Natural killer cell treated with Interleukin-12 subunit alpha and Interleukin-12 subunit beta and Interleukin-15 and Interleukin-18, amount 100 ng/mL, for 72 hours (primary cell): Measurements from ENCODE around the gene ARMC12. TPM values are rescaled to one million over a fixed set of nuclear protein-coding genes. Genes with fewer than 3 reads are reported as not detected.
A peak's percentile ranks its signal among the peaks of the same experiment; 100 is the strongest.

Source experiments
- ATAC-seq, 2 donors: fragments of 150-1000 bp; cut with Tn5 transposase in 1 of 2; sonication (Bioruptor Pico), chemical (Tn5 transposase) in 1 of 2; 2 replicates each; pipeline ENCODE4 v1.10.0; 2021
- DNase-seq: peaks from one replicate; pipeline ENCODE4 v3.0.0; 2022; ENCODE audit warnings: low spot score
- H3K27ac Mint-ChIP-seq, 2 donors: 1 replicate in 1 of 2; 2 replicates in 1 of 2; pipeline ENCODE4 v1.8.0; 2022; ENCODE audit warnings: mixed read lengths in 2 of 2, mild to moderate bottlenecking in 1 of 2, moderate library complexity in 1 of 2
- H3K27me3 Mint-ChIP-seq, 2 donors: 1 replicate in 1 of 2; 2 replicates in 1 of 2; pipeline ENCODE4 v1.8.0; 2022; ENCODE audit warnings: mixed read lengths in 2 of 2
- H3K36me3 Mint-ChIP-seq: one replicate; pipeline ENCODE4 v1.8.0; 2022; ENCODE audit warnings: mixed read lengths
- H3K4me1 Mint-ChIP-seq, 2 donors: 1 replicate in 1 of 2; 2 replicates in 1 of 2; pipeline ENCODE4 v1.8.0; 2022; ENCODE audit warnings: low read depth in 2 of 2, mixed read lengths in 2 of 2, mild to moderate bottlenecking in 1 of 2
- H3K4me3 Mint-ChIP-seq: one replicate; pipeline ENCODE4 v1.8.0; 2022; ENCODE audit warnings: mixed read lengths
- H3K9me3 Mint-ChIP-seq: 2 replicates; pipeline ENCODE4 v1.8.0; 2022; ENCODE audit warnings: mixed read lengths
- total RNA-seq, 2 donors: library from RNA; stranded (reverse); gene quantifications; one replicate each; pipeline ENCODE4 v1.2.3, GENCODE V29; 2022

The ARMC12 gene
- total RNA-seq, 2 donors from 2014 or later: not detected

DNA sequence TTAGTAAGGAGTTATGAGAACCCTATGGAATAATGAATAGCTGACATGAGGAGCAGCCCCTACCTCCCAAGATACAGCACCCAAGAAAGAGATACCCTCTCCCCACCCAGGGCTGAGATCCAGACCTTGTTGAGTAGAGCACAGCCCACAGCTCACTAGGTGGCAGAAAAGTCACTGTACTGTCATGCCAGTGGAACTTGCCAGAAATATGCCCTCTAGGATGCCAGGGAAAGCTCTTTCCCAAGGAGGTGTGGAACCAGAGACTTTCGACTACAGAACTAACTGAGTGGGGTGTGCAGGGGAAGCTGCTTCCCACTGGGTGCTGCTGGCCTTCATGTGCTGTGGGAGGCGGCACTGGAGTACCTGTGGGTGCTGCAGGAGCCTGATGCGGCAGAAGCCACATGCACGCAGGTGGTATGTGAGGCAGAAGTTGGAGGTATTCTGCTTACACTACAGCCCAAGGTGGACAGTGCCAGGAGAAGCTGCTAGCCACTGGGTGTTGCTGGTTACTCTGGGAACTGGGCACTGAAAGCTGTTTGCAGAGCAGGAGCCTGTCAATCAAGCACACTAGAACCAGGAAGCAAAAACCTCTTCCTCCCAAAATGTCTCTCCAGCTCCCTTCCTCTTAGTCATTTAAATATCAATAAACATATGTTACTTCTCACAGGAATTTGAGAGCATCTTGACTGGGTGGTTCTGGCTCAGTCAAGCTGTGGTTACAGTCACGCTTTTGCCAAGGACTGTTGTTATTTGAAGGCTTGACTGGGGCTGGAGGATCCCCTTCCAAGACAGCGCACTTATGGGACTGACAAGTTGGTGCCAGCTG lies 17.8 kb downstream of the ARMC12 start:
- H3K27ac Mint-ChIP-seq: no peak overlapping the region
- no peak for DNase-seq
- peaks cover 0 to 7% of the 10 kb centered on the region in 2 donors for H3K4me1 Mint-ChIP-seq
- H3K4me3 Mint-ChIP-seq: no peak overlapping the region
- H3K36me3 Mint-ChIP-seq: no peaks in the 10 kb centered on the region
- peaks cover 14 to 15% of the 10 kb centered on the region in 2 donors for H3K27me3 Mint-ChIP-seq
- ATAC-seq: no peak
- H3K9me3 Mint-ChIP-seq: no peaks in the 10 kb centered on the region

DNA sequence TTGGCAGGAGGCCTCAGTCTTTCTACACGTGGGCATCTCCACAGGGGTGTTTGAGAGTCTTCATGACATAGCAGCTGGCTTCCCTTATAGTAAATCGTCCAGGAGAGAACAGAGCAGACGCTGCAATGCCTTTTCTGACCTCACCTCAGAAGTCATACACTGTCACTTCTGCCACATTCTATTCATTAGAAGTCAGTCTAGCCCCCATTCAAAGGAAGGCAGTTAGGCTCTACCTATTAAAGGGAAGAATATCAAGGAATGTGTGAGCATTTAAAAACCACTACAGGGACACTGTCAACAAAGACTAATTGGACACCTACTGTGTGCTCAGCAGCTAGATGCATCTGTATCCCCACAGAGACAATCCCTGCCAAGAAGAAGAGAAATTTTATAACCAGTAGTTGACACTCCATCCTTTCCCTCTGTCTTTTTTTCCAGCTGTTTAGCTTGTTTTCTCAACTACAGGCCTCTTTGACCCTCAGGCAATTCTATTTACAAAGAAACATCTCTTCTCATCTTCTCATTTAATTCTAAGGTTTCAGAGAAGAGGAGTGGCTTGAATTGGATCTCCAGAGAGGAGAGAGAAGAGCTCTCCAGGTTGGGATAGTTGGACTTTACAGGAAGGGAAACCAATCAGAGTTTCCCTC lies 18.6 kb downstream of the ARMC12 start:
- ATAC-seq: no peak

DNA sequence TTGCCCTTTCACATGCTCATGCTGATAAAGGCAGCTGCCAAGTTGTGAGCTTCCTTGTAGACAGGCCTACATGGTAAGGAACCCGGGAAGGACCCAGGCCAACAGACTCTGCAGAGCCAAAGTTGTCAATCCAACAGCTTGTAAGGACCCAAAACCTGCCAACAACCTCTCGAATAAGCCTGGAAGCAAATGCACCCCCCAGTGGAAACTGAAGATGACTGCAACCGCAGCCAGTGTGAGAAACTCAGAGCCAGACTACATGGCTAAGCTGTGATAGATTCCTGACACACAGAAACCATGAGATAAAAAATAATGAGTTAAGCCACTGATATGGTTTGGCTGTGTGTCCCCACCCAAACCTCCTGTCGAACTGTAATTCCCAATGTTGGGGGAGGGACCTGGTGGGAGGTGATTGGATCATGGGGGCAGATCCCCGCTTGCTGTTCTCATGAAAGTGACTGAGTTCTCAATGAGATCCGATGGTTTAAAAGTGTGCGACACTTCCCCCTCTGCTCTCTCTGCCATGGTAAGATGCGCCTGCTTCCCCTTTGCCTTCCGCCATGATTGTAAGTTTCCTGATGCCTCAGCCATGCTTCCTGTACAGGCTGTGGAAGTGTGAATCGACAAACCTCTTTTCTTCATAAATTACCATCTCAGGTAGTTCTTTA lies 20.8 kb downstream of the ARMC12 start:
- Mint-ChIP-seq H3K4me1 (peaks cover 0 to 7% of the 10 kb centered on the region in 2 donors), H3K27ac (no peak overlapping the region), H3K4me3 (no peak overlapping the region), H3K27me3 (peaks cover 25 to 33% of the 10 kb centered on the region in 2 donors), H3K36me3 (no peaks in the 10 kb centered on the region), H3K9me3 (no peaks in the 10 kb centered on the region)
- DNase-seq: no peak
- no peak for ATAC-seq

More for the DNA sequence above, 18.6 kb downstream of the ARMC12 start:
- H3K9me3 Mint-ChIP-seq: no peaks in the 10 kb centered on the region
- H3K36me3 Mint-ChIP-seq: no peaks in the 10 kb centered on the region
- DNase-seq: no peak
- no peak overlapping the region for H3K27ac Mint-ChIP-seq
- H3K4me3 Mint-ChIP-seq: no peak overlapping the region
- H3K4me1 Mint-ChIP-seq: peaks cover 0 to 7% of the 10 kb centered on the region in 2 donors
- H3K27me3 Mint-ChIP-seq: peaks cover 20% of the 10 kb centered on the region in 2 donors

DNA sequence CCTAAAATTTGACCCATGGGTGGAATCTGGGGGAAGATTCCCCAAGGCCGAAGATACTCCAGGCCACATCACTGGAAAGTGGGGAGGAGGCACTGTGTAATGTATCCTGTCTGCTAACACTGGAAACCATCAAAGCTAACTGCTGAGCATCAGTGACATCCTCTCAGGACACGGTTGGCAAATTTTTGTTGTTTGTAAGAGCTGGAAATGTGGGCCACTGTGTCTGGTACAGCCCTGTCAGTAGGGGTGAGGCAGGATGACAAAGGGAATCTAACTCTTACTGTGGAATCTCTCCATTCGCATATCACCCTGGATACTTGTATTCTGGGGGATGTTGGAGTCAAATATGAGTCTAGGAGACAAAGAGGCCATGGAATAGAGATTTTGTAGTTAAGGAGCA lies 22.6 kb downstream of the ARMC12 start:
- H3K27ac Mint-ChIP-seq: no peak overlapping the region
- no peak for ATAC-seq
- no peak for DNase-seq

DNA sequence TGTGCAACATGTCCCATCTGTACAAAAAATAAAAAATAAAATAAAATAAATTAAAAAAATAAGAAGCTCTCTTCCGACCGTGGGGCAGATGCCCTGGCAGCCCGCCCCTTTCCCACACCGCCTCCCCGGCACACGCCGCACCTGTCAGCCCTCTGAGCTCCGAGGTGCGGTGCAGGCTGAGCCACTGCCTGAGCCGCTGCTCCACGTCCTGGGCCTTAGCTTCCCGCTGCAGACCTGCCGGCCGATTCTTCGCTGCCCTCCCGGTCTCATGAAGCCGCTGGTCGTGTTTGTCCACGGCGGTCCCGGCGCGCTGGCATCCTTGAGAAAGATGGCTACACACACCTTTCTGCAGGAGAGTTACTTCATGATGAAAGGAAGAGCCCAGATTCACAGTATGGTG lies 28.9 kb downstream of the ARMC12 start:
- Mint-ChIP-seq H3K27me3 (peaks cover 33 to 36% of the 10 kb centered on the region in 2 donors), H3K9me3 (no peaks in the 10 kb centered on the region), H3K27ac (no peak overlapping the region), H3K36me3 (no peaks in the 10 kb centered on the region), H3K4me1 (peaks cover 0 to 4% of the 10 kb centered on the region in 2 donors), H3K4me3 (no peak overlapping the region)
- ATAC-seq (no peak), DNase-seq (no peak)

More for the DNA sequence above, 22.6 kb downstream of the ARMC12 start:
- Mint-ChIP-seq H3K36me3 (no peaks in the 10 kb centered on the region), H3K4me3 (no peak overlapping the region), H3K4me1 (peaks cover 0 to 11% of the 10 kb centered on the region in 2 donors), H3K27me3 (peaks cover 41 to 51% of the 10 kb centered on the region in 2 donors), H3K9me3 (no peaks in the 10 kb centered on the region)

DNA sequence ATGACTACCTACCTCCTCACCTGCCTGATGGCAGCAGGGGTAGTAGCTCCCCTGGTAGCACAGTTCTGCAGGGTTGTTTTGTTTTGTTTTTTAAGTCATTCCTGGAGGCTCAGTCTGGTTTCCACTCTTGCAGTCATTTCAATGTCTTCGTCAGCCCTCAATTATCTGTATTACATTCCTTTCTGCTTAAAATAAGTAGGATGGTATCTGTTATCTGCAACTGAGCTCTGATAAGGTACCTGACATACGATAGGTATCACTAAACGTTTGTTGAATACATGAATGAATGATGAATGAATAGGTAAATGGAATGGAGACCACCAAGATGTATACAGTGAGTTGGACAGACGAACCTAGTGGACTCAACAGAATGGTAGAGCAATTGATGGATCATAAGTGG lies 32.4 kb downstream of the ARMC12 start:
- no peak overlapping the region for H3K4me3 Mint-ChIP-seq
- no peaks in the 10 kb centered on the region for H3K36me3 Mint-ChIP-seq

DNA sequence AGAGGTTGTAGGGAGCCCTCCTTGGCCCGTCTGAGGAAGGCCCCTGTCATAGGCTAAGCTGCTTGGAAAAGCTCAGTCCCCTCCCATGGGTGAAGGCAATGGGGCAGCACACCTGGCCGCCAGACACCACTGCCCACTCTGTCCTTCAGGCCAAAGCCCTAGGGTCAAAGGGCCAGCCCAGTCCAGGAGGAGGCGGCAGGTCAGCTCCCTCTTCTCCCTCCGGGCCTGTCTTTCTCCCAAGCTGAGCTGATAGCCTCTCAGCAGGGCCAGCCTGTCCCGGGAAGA lies 34.5 kb downstream of the ARMC12 start:
- ATAC-seq (peak; percentile 20 to 45), DNase-seq (no peak)
- Mint-ChIP-seq H3K36me3 (no peaks in the 10 kb centered on the region), H3K4me1 (no peaks in the 10 kb centered on the region), H3K9me3 (no peaks in the 10 kb centered on the region), H3K27me3 (peaks cover 11 to 22% of the 10 kb centered on the region in 2 donors), H3K27ac (no peak overlapping the region), H3K4me3 (no peak overlapping the region)

More for the DNA sequence above, 32.4 kb downstream of the ARMC12 start:
- Mint-ChIP-seq H3K4me1 (peaks cover 0 to under 1% of the 10 kb centered on the region in 2 donors), H3K9me3 (no peaks in the 10 kb centered on the region), H3K27ac (no peak overlapping the region), H3K27me3 (peaks cover 8 to 20% of the 10 kb centered on the region in 2 donors)
- ATAC-seq (no peak), DNase-seq (no peak)

DNA sequence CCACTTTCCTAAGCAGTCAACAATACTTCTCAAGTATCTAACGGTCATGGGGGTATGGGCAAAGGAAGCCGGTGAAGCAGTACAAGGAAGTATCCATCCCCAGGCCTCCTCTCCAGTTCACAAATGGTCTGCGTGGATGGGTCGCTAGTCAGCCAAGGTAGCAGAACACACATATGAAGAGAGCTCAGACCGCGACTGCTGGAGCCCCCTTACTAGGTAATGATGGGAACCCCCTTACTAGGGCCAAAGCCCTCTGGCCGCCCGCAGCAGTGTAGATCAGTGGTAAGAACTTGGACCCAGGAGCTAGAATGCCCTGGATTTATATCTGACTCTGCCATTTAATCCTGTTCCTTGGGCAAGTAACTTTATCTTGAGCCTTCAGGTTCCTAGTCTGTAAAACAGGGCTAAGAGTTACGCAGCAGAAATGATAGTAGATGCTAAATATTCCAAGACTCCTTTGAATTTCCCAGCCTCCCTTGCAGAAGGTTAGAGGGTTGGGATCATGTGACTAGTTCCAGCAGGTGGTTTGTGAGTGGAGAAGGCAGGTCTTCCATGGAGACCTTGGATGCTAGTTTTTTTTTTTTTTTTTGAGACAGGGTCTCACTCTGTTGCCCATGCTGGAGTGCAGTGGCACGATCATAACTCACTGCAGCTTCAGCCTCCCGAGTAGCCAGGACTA lies 37.4 kb downstream of the ARMC12 start:
- H3K4me1 Mint-ChIP-seq: peaks cover 0 to 5% of the 10 kb centered on the region in 2 donors
- no peak for ATAC-seq
- H3K4me3 Mint-ChIP-seq: no peak overlapping the region
- DNase-seq: no peak
- H3K9me3 Mint-ChIP-seq: no peaks in the 10 kb centered on the region
- H3K36me3 Mint-ChIP-seq: no peaks in the 10 kb centered on the region
- H3K27me3 Mint-ChIP-seq: peaks cover 20 to 25% of the 10 kb centered on the region in 2 donors
- no peak overlapping the region for H3K27ac Mint-ChIP-seq

DNA sequence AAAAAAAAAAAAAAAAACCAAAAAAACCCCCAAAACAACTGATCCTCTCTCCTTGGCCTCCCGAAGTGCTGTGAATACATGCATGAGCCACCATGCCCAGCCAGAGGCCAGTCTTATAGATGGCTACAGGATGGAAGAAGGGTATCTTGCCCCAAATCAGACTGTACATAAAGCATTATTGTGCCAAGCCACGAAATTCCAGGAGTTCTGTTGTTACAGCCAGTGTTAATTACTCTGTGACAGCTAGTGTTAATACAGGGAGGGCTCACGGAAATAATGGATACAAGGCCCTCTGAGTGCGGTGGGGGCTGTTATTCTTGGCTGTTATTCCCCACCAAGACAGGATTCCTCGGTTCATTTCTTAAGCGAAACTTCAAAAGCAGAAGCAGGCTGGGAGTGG lies 38.2 kb downstream of the ARMC12 start:
- Mint-ChIP-seq H3K27ac (no peak overlapping the region), H3K4me3 (no peak overlapping the region), H3K36me3 (no peaks in the 10 kb centered on the region), H3K9me3 (no peaks in the 10 kb centered on the region), H3K4me1 (peaks cover 0 to 5% of the 10 kb centered on the region in 2 donors), H3K27me3 (peaks cover 20 to 30% of the 10 kb centered on the region in 2 donors)
- ATAC-seq (no peak), DNase-seq (no peak)

DNA sequence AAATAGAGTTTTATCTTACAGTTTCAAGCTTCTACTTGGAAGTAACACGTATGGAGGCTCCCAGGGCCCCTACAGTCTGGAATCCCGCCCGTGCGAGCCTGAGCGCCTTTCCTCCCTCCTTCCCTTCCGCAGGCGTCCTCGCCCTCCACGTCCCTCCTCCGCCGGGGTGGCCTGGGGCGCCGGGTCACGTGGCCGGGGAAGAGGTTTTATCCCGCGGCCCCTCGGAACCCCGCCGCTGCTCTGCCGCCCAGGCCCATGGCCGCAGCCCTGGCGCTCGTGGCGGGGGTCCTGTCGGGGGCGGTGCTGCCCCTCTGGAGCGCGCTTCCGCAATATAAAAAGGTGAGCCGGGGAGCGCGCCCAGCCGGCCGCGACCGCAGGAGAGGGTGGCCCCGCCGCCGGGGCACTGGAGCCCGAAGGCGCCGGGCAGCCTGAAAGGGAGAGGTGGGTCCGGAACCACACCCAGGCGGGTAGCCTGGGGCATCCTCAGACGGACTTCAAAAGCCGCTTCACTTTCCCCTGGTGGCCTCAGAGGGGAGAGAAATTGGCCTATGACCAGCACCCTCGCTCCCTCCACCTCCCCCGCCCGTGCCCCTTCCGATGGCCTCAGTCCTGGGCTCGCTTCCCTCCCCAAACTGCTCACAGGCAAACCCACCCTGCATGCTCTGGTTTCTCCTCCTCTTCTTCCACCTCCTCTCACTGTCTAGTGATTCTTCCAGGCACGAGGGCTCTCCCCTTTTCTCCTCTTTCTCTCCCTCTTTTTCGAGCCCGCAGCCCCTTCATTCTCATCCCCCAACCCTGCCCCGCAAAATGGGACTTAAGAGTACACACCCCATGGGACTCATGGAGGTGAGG lies 39.8 kb downstream of the ARMC12 start, which contains the start of gene CLPSL2:
CLPSL2 (plus strand) TSS at position 235 of the 852 bp plus-strand sequence; CDS start at position 256, 21 bp downstream.
- Mint-ChIP-seq H3K4me1 (peaks cover 0 to 5% of the 10 kb centered on the region in 2 donors), H3K4me3 (peak within 1 kb of the TSS; percentile 61), H3K9me3 (no peaks in the 10 kb centered on the region), H3K27ac (no peak within 1 kb of the TSS), H3K36me3 (no peaks in the 10 kb centered on the region), H3K27me3 (peaks cover 25 to 32% of the 10 kb centered on the region in 2 donors)
- ATAC-seq (peak in 1 of 2 donors; percentile 29), DNase-seq (no peak)

DNA sequence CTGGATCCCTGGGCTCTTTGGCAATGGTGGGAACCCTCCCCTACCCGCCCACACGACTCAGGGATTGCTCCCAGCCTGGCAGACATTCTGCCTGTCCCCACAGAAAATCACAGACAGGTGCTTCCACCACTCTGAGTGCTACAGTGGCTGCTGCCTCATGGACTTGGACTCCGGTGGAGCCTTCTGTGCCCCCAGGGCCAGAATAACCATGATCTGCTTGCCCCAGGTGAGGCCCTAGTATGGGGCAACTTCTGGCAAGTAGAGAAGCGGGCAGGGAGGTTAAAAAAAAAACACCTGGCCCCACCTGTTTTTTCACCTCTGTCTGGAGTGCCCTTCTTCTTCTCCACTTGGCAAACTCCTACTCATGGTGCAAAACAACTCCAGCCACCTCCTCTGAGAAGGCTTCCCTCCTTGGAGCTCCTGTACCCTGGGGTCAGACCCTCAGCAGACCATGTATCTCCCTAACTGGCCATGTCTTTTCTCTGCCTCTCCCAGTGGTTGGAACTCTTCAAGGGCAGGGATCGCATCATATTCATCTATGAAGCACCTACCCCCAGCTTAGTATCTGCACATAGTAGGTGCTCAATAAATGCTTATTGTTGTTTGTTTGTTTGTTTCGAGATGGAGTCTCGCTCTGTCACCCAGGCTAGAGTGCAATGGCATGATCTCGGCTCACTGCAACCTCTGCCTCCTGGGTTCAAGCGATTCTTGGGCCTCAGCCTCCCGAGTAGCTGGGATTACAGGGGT lies 40.7 kb downstream of the ARMC12 start:
- Mint-ChIP-seq H3K27ac (no peak overlapping the region), H3K27me3 (peaks cover 31 to 33% of the 10 kb centered on the region in 2 donors), H3K36me3 (no peaks in the 10 kb centered on the region), H3K9me3 (no peaks in the 10 kb centered on the region), H3K4me1 (peaks cover 0 to 5% of the 10 kb centered on the region in 2 donors), H3K4me3 (no peak overlapping the region)
- ATAC-seq: no peak
- DNase-seq: no peak

DNA sequence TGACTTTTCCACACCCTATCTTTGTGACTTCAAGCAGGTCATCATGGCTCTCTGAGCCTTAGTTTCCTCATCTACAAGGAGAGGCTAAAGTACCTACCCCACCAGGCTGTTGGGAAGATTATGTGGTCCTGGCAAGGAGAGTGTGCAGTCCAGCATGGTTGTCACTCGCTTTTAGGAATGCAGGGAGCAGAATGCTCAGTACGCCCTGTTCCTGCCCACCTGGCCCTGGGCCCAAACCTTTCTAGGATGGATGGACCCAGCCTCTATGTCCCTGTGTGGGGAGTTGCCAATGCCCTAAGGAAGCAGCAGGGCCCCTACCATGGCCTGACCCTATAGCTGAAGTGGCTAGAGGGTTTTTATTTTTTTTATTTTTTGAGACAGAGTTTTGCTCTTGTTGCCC lies 41.6 kb downstream of the ARMC12 start:
- Mint-ChIP-seq H3K9me3 (no peaks in the 10 kb centered on the region), H3K27ac (no peak overlapping the region), H3K27me3 (peaks cover 31 to 33% of the 10 kb centered on the region in 2 donors), H3K4me1 (peaks cover 0 to 5% of the 10 kb centered on the region in 2 donors), H3K4me3 (no peak overlapping the region), H3K36me3 (no peaks in the 10 kb centered on the region)
- ATAC-seq: no peak
- no peak for DNase-seq
